H1 (cell line): ENCODE data around the gene B4GALNT1.
"Not testable (repeated sequence)": the region's sequence is repeated elsewhere in the genome, so short reads cannot be mapped to it uniquely, and the experiment has no call there.

Experiments
- CTCF ChIP-seq, 3 experiments: IDR thresholded peaks; 1 replicate in 2 of 3; 2 replicates in 1 of 3; pipeline versions ENCODE4 v1.5.1 to v1.6.1; 2011; ENCODE audit warnings: low read length in 3 of 3, mild to moderate bottlenecking in 3 of 3, inconsistent platforms in 2 of 3, low read depth in 1 of 3, moderate library complexity in 1 of 3; ENCODE audit not compliant: insufficient read depth in 1 of 3; ENCODE audit errors: control extremely low read depth in 1 of 3
- RAD21 ChIP-seq, 2 experiments: IDR thresholded peaks in 1 of 2; conservative IDR thresholded peaks in 1 of 2; 2 replicates each; pipeline ENCODE4 v1.6.1; 2011; ENCODE audit warnings: low read depth in 2 of 2, low read length in 2 of 2, improper control_type of control experiment in 1 of 2, inconsistent platforms in 1 of 2, mild to moderate bottlenecking in 1 of 2, moderate library complexity in 1 of 2

GRCh38 chr12:57646659-57647049, 13.7 kb upstream of the B4GALNT1 start:
- TF ChIP-seq CTCF (IDR thresholded peaks at IDR 0.05; ENCODE audit: control extremely low read depth in 1 of 3, insufficient read depth in 1 of 3, low read depth in 1 of 3, low read length in 3 of 3); RAD21 (IDR thresholded peaks at IDR 0.05 in 1 of 2, conservative IDR thresholded peaks at IDR 0.05 in 1 of 2; ENCODE audit: low read depth in 2 of 2, low read length in 2 of 2): not testable (repeated sequence)
